Measurements from ENCODE around the gene FAM177B.

DNA sequence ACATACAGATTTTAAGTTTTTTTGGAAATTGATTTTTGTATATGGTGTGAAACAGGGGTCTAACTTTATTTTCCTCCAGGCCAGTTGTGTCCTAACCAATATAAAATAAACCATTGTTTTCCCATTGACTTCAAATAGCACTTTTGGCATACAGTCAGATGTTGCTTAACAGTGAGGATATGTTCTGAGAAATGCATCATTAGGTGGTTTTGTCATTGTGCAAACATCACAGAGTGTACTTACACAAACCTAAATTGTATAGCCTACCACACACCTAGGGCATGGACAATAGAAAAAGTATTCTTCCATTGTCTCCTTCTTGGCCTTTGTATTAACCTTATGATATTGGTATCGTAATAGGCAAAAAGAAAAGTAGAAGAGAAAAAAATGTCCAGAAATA, 40.5 kb downstream of the FAM177B start:
- TF ChIP-seq, protein P1, sequence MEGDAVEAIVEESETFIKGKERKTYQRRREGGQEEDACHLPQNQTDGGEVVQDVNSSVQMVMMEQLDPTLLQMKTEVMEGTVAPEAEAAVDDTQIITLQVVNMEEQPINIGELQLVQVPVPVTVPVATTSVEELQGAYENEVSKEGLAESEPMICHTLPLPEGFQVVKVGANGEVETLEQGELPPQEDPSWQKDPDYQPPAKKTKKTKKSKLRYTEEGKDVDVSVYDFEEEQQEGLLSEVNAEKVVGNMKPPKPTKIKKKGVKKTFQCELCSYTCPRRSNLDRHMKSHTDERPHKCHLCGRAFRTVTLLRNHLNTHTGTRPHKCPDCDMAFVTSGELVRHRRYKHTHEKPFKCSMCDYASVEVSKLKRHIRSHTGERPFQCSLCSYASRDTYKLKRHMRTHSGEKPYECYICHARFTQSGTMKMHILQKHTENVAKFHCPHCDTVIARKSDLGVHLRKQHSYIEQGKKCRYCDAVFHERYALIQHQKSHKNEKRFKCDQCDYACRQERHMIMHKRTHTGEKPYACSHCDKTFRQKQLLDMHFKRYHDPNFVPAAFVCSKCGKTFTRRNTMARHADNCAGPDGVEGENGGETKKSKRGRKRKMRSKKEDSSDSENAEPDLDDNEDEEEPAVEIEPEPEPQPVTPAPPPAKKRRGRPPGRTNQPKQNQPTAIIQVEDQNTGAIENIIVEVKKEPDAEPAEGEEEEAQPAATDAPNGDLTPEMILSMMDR (IDR thresholded peaks at IDR 0.05; ENCODE audit: low read length): no peak
- TF ChIP-seq EZH2phosphoT487 (IDR thresholded peaks at IDR 0.05; ENCODE audit: low read length): no peak
- TF ChIP-seq EZH2 (optimal IDR thresholded peaks at IDR 0.05; ENCODE audit: low read depth, low read length): no peak
